NOMO-1 (cell line): ENCODE results near the gene FASTK.

Experiments
- DNase-seq, 2 experiments: peaks; one replicate each; lab custom pipeline; 2025; ENCODE audit not compliant: unreplicated experiment in 2 of 2; lab: John Stamatoyannopoulos, UW

Gene FASTK

GRCh38 chr7:151068069-151068773 lies 12.4 kb downstream of the FASTK start:
- no peak for DNase-seq

DNA sequence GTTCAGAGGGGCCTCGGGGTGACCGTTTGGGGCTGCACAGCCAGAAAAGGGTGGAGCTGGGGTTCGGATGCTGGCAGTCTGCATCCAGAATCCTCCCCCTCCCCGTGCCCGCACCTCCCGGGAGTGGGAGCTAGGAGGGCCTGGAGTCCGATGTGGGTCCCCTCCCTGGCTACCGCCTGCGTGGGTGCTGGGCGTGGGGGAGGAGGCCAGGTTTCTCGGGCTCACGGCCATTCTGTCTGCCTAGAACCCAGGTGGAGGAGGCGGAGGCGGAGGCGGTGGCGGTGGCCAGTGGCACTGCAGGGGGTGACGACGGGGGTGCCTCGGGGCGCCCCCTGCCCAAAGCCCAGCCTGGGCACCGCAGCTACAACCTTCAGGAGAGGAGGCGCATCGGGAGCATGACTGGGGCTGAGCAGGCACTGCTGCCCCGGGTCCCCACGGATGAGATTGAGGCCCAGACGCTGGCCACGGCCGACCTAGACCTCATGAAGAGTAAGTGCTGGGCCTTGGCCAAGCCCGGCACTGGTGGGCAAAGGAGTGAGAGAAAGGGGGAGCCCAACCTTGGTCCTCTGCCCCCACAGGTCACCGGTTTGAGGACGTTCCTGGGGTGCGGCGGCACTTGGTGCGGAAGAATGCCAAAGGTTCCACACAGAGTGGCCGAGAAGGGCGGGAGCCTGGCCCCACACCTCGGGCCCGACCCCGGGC lies 14.2 kb downstream of the FASTK start:
- no peak for DNase-seq

GRCh38 chr7:151065516-151065915 lies 15.1 kb downstream of the FASTK start:
- no peak for DNase-seq

DNA sequence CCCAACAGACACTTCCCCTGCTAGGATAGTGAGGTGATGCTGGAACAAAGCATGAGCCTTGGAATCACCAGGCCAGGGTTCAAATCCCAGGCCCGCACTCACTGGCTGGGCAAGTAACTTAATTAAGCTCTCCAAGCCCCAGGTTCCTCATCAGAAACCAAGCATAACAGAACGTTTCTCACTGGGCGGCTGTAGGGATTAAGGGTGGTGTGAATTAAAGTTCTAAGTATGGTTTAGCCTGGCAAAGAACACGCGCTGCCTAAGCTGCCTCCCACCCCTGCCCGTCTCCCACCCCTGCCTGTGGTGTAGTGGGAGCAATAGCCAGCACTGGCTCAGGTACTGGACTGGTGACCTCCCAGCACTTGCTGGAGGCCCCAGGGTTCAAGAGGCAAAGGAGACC lies 15.6 kb downstream of the FASTK start:
- DNase-seq, result no peak

DNA sequence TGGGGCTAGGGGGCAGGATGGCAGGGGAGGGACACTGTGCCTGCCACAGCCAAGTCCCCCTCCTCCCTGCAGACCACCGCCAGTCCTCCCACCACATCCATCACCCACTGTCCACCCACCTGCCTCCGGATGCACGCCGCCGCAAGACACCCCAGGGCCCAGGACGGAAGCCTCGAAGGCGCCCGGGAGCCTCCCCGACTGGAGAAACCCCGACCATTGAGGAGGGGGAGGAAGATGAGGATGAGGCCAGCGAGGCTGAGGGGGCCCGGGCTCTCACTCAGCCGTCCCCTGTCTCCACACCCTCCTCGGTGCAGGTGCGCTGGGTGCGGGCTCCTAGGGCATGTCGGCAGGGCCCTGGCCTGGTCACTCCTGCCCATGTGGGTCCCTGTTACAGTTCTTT lies 16.2 kb downstream of the FASTK start:
- no peak for DNase-seq

- DNase-seq, result no peak
Observed at GRCh38 chr7:151063212-151063561, 17.4 kb downstream of the FASTK start.

GRCh38 chr7:151062399-151063211 lies 18.0 kb downstream of the FASTK start:
- no peak for DNase-seq

DNA sequence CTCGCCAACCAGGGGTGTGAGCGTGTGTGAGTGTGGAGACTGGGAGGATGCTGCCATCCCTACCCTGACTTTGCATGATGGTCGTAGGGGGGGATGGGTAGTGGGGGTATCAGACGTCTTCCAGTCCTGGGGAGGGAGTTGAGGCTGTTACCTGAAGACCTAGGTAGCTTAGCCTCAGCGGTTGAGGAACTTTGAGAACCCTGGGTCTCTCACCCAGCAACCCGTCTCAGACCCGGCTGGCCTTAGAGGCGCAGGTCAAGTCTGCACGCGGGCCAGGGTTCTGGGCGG lies 18.6 kb downstream of the FASTK start:
- no peak for DNase-seq

GRCh38 chr7:151061213-151062110 lies 19.1 kb downstream of the FASTK start:
- DNase-seq, result no peak

GRCh38 chr7:151060416-151061212 lies 20.0 kb downstream of the FASTK start:
- DNase-seq, result no peak

GRCh38 chr7:151060113-151060415 lies 20.5 kb downstream of the FASTK start:
- no peak for DNase-seq

GRCh38 chr7:151059367-151060112 lies 21.1 kb downstream of the FASTK start, which contains the start of gene SLC4A2:
Gene SLC4A2 (plus strand): TSS chr7:151059589. CDS start chr7:151061988, 2,399 bp downstream.
- DNase-seq, result peak; percentile 18 to 37

GRCh38 chr7:151058781-151059366 lies 21.7 kb downstream of the FASTK start:
- no peak for DNase-seq

DNA sequence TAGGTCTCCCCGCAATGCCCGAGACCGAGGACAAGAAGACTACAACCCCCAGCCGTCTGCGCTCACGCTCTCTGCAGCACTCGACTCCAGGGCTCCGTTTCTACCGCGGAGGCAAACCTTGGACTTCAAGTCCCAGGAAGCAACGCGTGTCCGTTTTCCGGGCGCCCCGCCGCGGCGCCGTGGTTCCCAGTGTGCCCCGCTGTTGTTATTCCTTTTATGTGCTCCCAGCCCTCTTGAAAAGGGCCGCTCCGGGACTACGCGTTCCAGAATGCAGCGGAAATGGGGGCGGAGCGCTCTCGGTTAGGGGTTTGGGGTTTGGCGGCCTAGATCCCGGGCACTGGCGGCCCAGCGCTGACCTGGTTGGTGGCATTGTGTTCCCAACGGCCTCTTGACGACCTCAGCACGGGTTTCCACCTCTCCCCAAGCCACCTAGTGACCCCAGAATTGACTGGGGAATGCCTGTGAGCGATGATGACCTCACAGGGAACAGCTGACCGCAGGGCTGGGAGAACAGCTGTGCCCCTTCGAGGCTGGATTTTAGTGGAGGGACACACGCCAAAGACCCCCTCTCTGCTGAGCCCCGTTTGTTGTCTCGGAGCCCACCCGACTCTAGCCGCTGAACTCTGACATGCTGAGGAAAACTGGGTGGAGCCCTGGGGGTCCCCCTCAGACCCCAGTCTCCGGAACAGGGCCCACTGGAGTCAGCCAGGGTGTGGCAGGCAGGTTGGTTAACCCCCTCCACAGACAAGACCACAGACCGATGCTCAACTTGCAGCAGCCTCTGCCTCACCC lies 22.4 kb downstream of the FASTK start:
- DNase-seq, result peak; percentile 89 to 92

DNA sequence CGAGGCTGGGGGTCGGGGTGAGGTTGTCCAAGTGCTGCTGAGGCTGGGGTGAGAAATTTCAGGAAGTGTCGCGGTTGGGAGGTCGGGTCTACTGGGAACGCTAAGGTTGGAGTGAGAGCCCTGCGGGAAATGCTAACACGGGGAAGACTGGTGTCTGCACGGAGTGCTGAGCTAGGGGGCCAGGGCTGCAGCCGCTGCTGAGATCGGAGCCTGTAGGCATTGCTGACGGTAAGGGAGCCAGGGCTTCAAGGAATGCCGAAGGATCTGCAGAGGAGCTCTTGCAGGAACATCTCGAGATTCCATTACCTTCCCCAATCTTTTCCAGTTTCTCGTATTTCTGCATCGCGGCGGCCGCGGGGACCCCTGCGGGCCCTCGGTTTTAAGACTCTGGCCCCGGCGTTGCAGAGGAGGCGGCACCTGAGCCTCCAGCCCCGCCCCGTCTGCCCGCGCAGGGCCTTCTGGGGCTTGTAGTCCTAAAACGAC lies 23.1 kb downstream of the FASTK start, which contains the start of gene CDK5:
CDK5 (minus strand) TSS at position 392 of the 483 bp plus-strand sequence; CDS start at position 343, 49 bp downstream.
- no peak for DNase-seq

GRCh38 chr7:151056666-151057505 lies 23.7 kb downstream of the FASTK start:
- DNase-seq, result no peak

DNA sequence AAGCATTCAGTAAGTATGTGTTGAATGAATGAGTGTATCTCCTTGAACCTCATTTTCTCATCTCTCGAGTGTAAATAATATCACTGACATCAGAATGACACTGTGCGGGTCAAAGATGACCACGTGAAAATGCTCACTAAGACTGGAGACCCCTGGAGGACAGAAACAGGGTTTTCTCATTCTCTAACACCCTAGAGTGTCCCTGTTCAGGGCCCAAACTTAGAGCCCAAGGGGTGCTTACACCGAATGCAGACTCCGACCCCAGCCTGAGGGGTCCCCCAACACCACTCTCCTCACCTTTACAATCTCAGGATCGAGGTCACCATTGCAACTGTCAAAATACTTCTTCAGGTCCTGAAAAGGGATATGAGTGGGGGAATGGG lies 24.3 kb downstream of the FASTK start:
- DNase-seq, result no peak
